H9 (cell line): ENCODE results near the gene DDX55. TPM values are rescaled to one million over a fixed set of nuclear protein-coding genes. Genes with fewer than 3 reads are reported as not detected.

ENCODE experiments used
- DNase-seq: peaks from one replicate; pipeline ENCODE4 v3.0.0-alpha.2; 2017
- H2AFZ ChIP-seq: one replicate; pipeline ENCODE4 v1.6.1; 2013; ENCODE audit warnings: mild to moderate bottlenecking, low read length, control low read depth, moderate library complexity
- H2AK5ac ChIP-seq: 2 replicates; pipeline ENCODE4 v1.6.1; 2013; ENCODE audit warnings: low read length, control low read depth, mixed read lengths; ENCODE audit not compliant: insufficient read length
- H2BK120ac ChIP-seq: one replicate; pipeline ENCODE4 v1.6.1; 2013; ENCODE audit warnings: low read depth, mild to moderate bottlenecking, low read length, control low read depth, inconsistent platforms; ENCODE audit not compliant: poor library complexity, severe bottlenecking
- H2BK12ac ChIP-seq: 2 replicates; pipeline ENCODE4 v1.6.1; 2013; ENCODE audit warnings: low read length, control low read depth, mixed read lengths, low read depth; ENCODE audit not compliant: insufficient read length
- H2BK15ac ChIP-seq: 2 replicates; pipeline ENCODE4 v1.6.1; 2013; ENCODE audit warnings: low read depth, low read length, control low read depth
- H2BK20ac ChIP-seq: one replicate; pipeline ENCODE4 v1.6.1; 2013; ENCODE audit warnings: low read depth, mild to moderate bottlenecking, low read length, control low read depth, inconsistent platforms; ENCODE audit not compliant: poor library complexity, severe bottlenecking
- H2BK5ac ChIP-seq: 2 replicates; pipeline ENCODE4 v1.6.1; 2013; ENCODE audit warnings: low read length, control low read depth, mixed read lengths; ENCODE audit not compliant: insufficient read length
- H3K14ac ChIP-seq: 2 replicates; pipeline ENCODE4 v1.6.1; 2013; ENCODE audit warnings: low read length, control low read depth; ENCODE audit not compliant: insufficient read depth
- H3K18ac ChIP-seq: 2 replicates; pipeline ENCODE4 v1.6.1; 2013; ENCODE audit warnings: low read depth, mild to moderate bottlenecking, mixed read lengths, low read length, control low read depth; ENCODE audit not compliant: insufficient read length
- H3K23ac ChIP-seq: 2 replicates; pipeline ENCODE4 v1.6.1; 2013; ENCODE audit warnings: low read length, control low read depth, mixed read lengths, low read depth; ENCODE audit not compliant: insufficient read length
- H3K23me2 ChIP-seq: 2 replicates; pipeline ENCODE4 v1.6.1; 2013; ENCODE audit warnings: low read depth, mild to moderate bottlenecking, mixed read lengths, low read length, control low read depth; ENCODE audit not compliant: insufficient read length, poor library complexity, severe bottlenecking
- H3K27ac ChIP-seq: 2 replicates; pipeline ENCODE4 v1.5.1; 2013; ENCODE audit warnings: low read length, control low read depth, mixed read lengths, low read depth; ENCODE audit not compliant: insufficient read length
- H3K27me3 ChIP-seq: 2 replicates; pipeline ENCODE4 v1.6.1; 2013; ENCODE audit warnings: low read length, control low read depth, inconsistent platforms; ENCODE audit not compliant: insufficient read depth
- H3K4ac ChIP-seq: 2 replicates; pipeline ENCODE4 v1.6.1; 2013; ENCODE audit warnings: low read depth, mild to moderate bottlenecking, control low read depth, inconsistent platforms, low read length, moderate library complexity
- H3K4me1 ChIP-seq: 2 replicates; pipeline ENCODE4 v1.6.1; 2013; ENCODE audit warnings: low read length, control low read depth, inconsistent platforms; ENCODE audit not compliant: insufficient read depth
- H3K4me2 ChIP-seq: 2 replicates; pipeline ENCODE4 v1.6.1; 2013; ENCODE audit warnings: low read length, control low read depth, mixed read lengths; ENCODE audit not compliant: insufficient read length, insufficient read depth
- H3K56ac ChIP-seq: 2 replicates; pipeline ENCODE4 v1.6.1; 2013; ENCODE audit warnings: low read depth, mild to moderate bottlenecking, mixed read lengths, low read length, control low read depth; ENCODE audit not compliant: insufficient read length
- H3K79me1 ChIP-seq: 2 replicates; pipeline ENCODE4 v1.6.1; 2013; ENCODE audit warnings: low read depth, mild to moderate bottlenecking, moderate library complexity, low read length, control low read depth, inconsistent platforms; ENCODE audit not compliant: insufficient read depth, poor library complexity, severe bottlenecking
- H3K79me2 ChIP-seq: 2 replicates; pipeline ENCODE4 v1.6.1; 2013; ENCODE audit warnings: low read length, control low read depth, inconsistent platforms; ENCODE audit not compliant: insufficient read depth
- H3K9ac ChIP-seq: 2 replicates; pipeline ENCODE4 v1.6.1; 2013; ENCODE audit warnings: low read length, control low read depth, mixed read lengths; ENCODE audit not compliant: insufficient read length; ENCODE audit errors: extremely low read depth
- H3K9me3 ChIP-seq: one replicate; pipeline ENCODE4 v1.6.1; 2013; ENCODE audit warnings: low read depth, low read length, inconsistent platforms; ENCODE audit not compliant: control insufficient read depth
- H3T11ph ChIP-seq: one replicate; pipeline ENCODE4 v1.6.1; 2013; ENCODE audit warnings: mild to moderate bottlenecking, low read length, control low read depth, inconsistent platforms
- H4K20me1 ChIP-seq: one replicate; pipeline ENCODE4 v1.6.1; 2013; ENCODE audit not compliant: control insufficient read depth, insufficient read length, insufficient read depth
- H4K5ac ChIP-seq: 2 replicates; pipeline ENCODE4 v1.6.1; 2013; ENCODE audit warnings: low read depth, mild to moderate bottlenecking, mixed read lengths, low read length, control low read depth; ENCODE audit not compliant: insufficient read length
- H4K8ac ChIP-seq: replicated peaks from 2 replicates; pipeline ENCODE4 v1.6.1; 2013; ENCODE audit warnings: low read length, control low read depth, mixed read lengths, low read depth; ENCODE audit not compliant: insufficient read length
- H4K91ac ChIP-seq: 2 replicates; pipeline ENCODE4 v1.6.1; 2013; ENCODE audit warnings: low read depth, mild to moderate bottlenecking, moderate library complexity, mixed read lengths, low read length, control low read depth; ENCODE audit not compliant: insufficient read length
- H3K27ac Mint-ChIP-seq, 3 experiments: 2 replicates in 2 of 3; 3 replicates in 1 of 3; pipeline ENCODE4 v1.8.0; 2020 to 2021; ENCODE audit warnings: mixed read lengths in 3 of 3, mild to moderate bottlenecking in 1 of 3, moderate library complexity in 1 of 3
- H3K27me3 Mint-ChIP-seq: 2 replicates; pipeline ENCODE4 v1.8.0; 2021; ENCODE audit warnings: low read depth, mild to moderate bottlenecking, moderate library complexity, mixed read lengths
- H3K36me3 Mint-ChIP-seq, 3 experiments: 2 replicates in 2 of 3; 3 replicates in 1 of 3; pipeline ENCODE4 v1.8.0; 2020 to 2021; ENCODE audit warnings: low read depth in 3 of 3, mixed read lengths in 3 of 3; ENCODE audit not compliant: insufficient read depth in 1 of 3
- H3K4me1 Mint-ChIP-seq, 2 experiments: 2 replicates each; pipeline ENCODE4 v1.8.0; 2020; ENCODE audit warnings: mixed read lengths in 2 of 2
- H3K4me3 Mint-ChIP-seq, 2 experiments: 2 replicates in 1 of 2; 3 replicates in 1 of 2; pipeline ENCODE4 v1.8.0; 2020 to 2021; ENCODE audit warnings: mild to moderate bottlenecking in 2 of 2, mixed read lengths in 2 of 2, moderate library complexity in 1 of 2
- H3K9me3 Mint-ChIP-seq, 2 experiments: 2 replicates in 1 of 2; 3 replicates in 1 of 2; pipeline ENCODE4 v1.8.0; 2020; ENCODE audit warnings: mild to moderate bottlenecking in 2 of 2, mixed read lengths in 2 of 2, moderate library complexity in 1 of 2
- CTCF ChIP-seq: fragments of 200-600 bp; sonication (generic); conservative IDR thresholded peaks from 3 replicates; pipeline ENCODE4 v1.8.0; 2021; ENCODE audit warnings: antibody characterized with exemption, mild to moderate bottlenecking
- WGBS: extraction: QIAGEN DNeasy Blood & Tissue Kit; methylation state at CpG from one replicate; pipeline ENCODE4 v1.1.7; 2013; ENCODE audit warnings: missing lambda C conversion rate, low lambda C conversion rate, mixed read lengths; ENCODE audit not compliant: insufficient read length; ENCODE audit errors: extremely low coverage; 5-methylcytosine and 5-hydroxymethylcytosine counted together
- total RNA-seq: library from RNA; stranded (reverse); gene quantifications from 2 replicates; pipeline ENCODE4 v1.2.1, GENCODE V29; 2021

The DDX55 gene
- total RNA-seq, 1 experiment from 2014 or later: 51.7 TPM

- H3K9ac ChIP-seq: no peak overlapping the region
- H2BK12ac ChIP-seq: no peak overlapping the region
- no peaks in the 10 kb centered on the region for H3K27me3 ChIP-seq
- no peaks in the 10 kb centered on the region; the same call in 1 of the 2 replicates for H3K4me1 ChIP-seq
- H3T11ph ChIP-seq: no peak overlapping the region
- H3K4me1 Mint-ChIP-seq: peaks cover 7 to 11% of the 10 kb centered on the region in 2 experiments
- no peak overlapping the region for H2AK5ac ChIP-seq
- peaks cover 0 to 4% (median 4%) of the 10 kb centered on the region in 3 experiments; a peak in 3 of 7 replicates for H3K36me3 Mint-ChIP-seq
- H3K27ac ChIP-seq: no peak overlapping the region
- H3K14ac ChIP-seq: no peak overlapping the region
- WGBS: no CpG with 5 or more reads among the region's 2 CpGs
- no peak overlapping the region for H3K4me2 ChIP-seq
- no peak overlapping the region for H4K5ac ChIP-seq
- H3K23ac ChIP-seq: no peak overlapping the region
- H3K18ac ChIP-seq: no peak overlapping the region
- peaks cover 0 to 2% of the 10 kb centered on the region in 2 experiments; a peak in 2 of 5 replicates for H3K9me3 Mint-ChIP-seq
- no peaks in the 10 kb centered on the region for H3K79me1 ChIP-seq
- H3K27me3 Mint-ChIP-seq: peaks cover 4% of the 10 kb centered on the region; the same call in 1 of the 2 replicates
- H3K9me3 ChIP-seq: no peaks in the 10 kb centered on the region
- H2BK15ac ChIP-seq: no peak overlapping the region
- no peak overlapping the region for H4K91ac ChIP-seq
- H2BK120ac ChIP-seq: no peak overlapping the region
- no peak overlapping the region for H2AFZ ChIP-seq
- no peak for TF ChIP-seq CTCF
- no peaks in the 10 kb centered on the region for H3K23me2 ChIP-seq
- no peak overlapping the region for H3K56ac ChIP-seq
- H3K27ac Mint-ChIP-seq: no peak overlapping the region
- H2BK20ac ChIP-seq: no peak overlapping the region
- H3K4me3 Mint-ChIP-seq: no peak overlapping the region
- no peak for DNase-seq
- H2BK5ac ChIP-seq: no peak overlapping the region
- no peaks in the 10 kb centered on the region for H3K79me2 ChIP-seq
- H4K20me1 ChIP-seq: no peaks in the 10 kb centered on the region
- no peak overlapping the region for H3K4ac ChIP-seq
- no peak overlapping the region for H4K8ac ChIP-seq
Observed at GRCh38 chr12:123572391-123572790, 29.5 kb upstream of the DDX55 start.
